Hair follicular keratinocyte (primary cell): ENCODE results near the gene CCDC142. TPM values are rescaled to one million over a fixed set of nuclear protein-coding genes. Genes with fewer than 3 reads are reported as not detected.

Experiments
- total RNA-seq: library from RNA; depleted of rRNA; stranded (reverse); fragments of >200 nt; gene quantifications from 2 replicates; pipeline ENCODE4 v1.2.3, GENCODE V29; 2015

CCDC142 gene
- total RNA-seq, 1 donor from 2014 or later = 16.7 TPM

Other genes with a start within 250 kb of the CCDC142 start
- gene SLC4A5, start 139.6 kb downstream of the CCDC142 start, total RNA-seq = not detected in 2 replicates
- 86.5 and 118 TPM in 2 replicates for gene DCTN1, start 102.7 kb downstream of the CCDC142 start, total RNA-seq
- 3.6 and 4.8 TPM in 2 replicates for gene C2orf81, start 61.4 kb downstream of the CCDC142 start, total RNA-seq
- gene WDR54, start 61.3 kb downstream of the CCDC142 start, total RNA-seq = 46.2 and 64.7 TPM in 2 replicates
- gene RTKN, start 41.1 kb downstream of the CCDC142 start, total RNA-seq = 117 and 135 TPM in 2 replicates
- 14.9 and 28.2 TPM in 2 replicates for gene INO80B, start 27.9 kb downstream of the CCDC142 start, total RNA-seq
- gene WBP1, start 24.6 kb downstream of the CCDC142 start, total RNA-seq = 44.0 and 71.1 TPM in 2 replicates
- gene MOGS, start 17.6 kb downstream of the CCDC142 start, total RNA-seq = 105 and 113 TPM in 2 replicates
- 27.6 and 72.9 TPM in 2 replicates for gene MRPL53, start 10.3 kb downstream of the CCDC142 start, total RNA-seq
- 15.1 and 20.1 TPM in 2 replicates for gene TTC31, start 83 bp upstream of the CCDC142 start, total RNA-seq
- 0.65 and 1.2 TPM in 2 replicates for gene LBX2, start 16.6 kb upstream of the CCDC142 start, total RNA-seq
- gene PCGF1, start 24.7 kb upstream of the CCDC142 start, total RNA-seq = 21.4 and 22.4 TPM in 2 replicates
- 0.08 TPM in 1 of 2 replicates, not detected in the other for gene TLX2, start 31.5 kb upstream of the CCDC142 start, total RNA-seq
- 1.9 and 4.2 TPM in 2 replicates for gene DQX1, start 43.2 kb upstream of the CCDC142 start, total RNA-seq
- 107 and 116 TPM in 2 replicates for gene AUP1, start 46.7 kb upstream of the CCDC142 start, total RNA-seq
- 26.8 and 36.5 TPM in 2 replicates for gene HTRA2, start 46.9 kb upstream of the CCDC142 start, total RNA-seq
- gene LOXL3, start 70.9 kb upstream of the CCDC142 start, total RNA-seq = 1.0 and 1.6 TPM in 2 replicates
- 3.7 and 4.8 TPM in 2 replicates for gene DOK1, start 71.7 kb upstream of the CCDC142 start, total RNA-seq
- gene M1AP, start 165.3 kb upstream of the CCDC142 start, total RNA-seq = 3.3 TPM in 1 of 2 replicates, not detected in the other
- 10.3 and 11.9 TPM in 2 replicates for gene SEMA4F, start 171.2 kb upstream of the CCDC142 start, total RNA-seq